ENCODE data around the gene SDK2.

SDK2 gene

DNA sequence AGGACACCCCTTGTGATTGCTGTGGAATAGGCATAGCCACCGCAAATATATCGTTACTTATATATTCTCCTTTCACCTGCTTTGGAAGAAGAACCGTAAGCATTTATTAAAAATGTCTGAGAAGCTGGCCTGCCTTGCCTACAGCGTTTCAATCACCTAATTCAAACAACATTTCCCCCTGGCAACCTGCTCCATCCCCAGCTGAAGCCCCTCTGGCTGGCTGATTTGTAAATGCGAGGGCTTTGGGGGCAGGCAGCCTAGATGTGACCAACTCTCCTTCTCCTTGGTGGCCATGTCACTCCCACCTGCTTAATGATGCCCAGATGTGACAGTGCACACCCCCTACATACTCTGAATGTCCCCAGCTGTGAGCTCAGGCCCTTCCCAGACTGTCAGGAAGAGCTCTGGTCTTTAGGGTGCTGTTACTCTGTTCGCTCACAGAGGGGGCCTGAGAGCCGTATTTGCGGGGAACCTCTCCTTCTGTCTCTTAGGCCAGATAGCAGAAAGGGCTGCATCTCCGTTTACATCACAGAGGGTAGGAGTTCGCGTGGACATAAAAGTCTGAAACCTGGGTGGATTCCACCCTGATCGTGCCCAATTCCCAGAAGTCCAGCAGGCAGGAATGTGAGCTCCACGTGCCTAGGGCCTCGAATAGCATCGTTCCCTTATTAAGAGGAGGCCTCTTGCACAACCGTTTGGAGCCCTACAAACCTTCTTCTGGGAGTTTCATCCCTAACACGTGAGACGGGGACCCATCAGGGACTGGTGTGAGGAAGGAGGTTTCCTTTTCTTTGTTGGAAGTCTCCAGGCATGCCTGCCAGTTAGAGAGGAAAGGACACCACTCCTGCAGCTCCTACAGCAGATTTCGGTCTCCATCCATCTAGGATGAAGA, 2.4 kb upstream of the SDK2 start:
- DNase-seq (ENCODE audit: extremely low read depth, low read depth), result no peak
- TF ChIP-seq, protein P1, sequence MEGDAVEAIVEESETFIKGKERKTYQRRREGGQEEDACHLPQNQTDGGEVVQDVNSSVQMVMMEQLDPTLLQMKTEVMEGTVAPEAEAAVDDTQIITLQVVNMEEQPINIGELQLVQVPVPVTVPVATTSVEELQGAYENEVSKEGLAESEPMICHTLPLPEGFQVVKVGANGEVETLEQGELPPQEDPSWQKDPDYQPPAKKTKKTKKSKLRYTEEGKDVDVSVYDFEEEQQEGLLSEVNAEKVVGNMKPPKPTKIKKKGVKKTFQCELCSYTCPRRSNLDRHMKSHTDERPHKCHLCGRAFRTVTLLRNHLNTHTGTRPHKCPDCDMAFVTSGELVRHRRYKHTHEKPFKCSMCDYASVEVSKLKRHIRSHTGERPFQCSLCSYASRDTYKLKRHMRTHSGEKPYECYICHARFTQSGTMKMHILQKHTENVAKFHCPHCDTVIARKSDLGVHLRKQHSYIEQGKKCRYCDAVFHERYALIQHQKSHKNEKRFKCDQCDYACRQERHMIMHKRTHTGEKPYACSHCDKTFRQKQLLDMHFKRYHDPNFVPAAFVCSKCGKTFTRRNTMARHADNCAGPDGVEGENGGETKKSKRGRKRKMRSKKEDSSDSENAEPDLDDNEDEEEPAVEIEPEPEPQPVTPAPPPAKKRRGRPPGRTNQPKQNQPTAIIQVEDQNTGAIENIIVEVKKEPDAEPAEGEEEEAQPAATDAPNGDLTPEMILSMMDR (IDR thresholded peaks at IDR 0.05; ENCODE audit: low read depth, low read length), result no peak

DNA sequence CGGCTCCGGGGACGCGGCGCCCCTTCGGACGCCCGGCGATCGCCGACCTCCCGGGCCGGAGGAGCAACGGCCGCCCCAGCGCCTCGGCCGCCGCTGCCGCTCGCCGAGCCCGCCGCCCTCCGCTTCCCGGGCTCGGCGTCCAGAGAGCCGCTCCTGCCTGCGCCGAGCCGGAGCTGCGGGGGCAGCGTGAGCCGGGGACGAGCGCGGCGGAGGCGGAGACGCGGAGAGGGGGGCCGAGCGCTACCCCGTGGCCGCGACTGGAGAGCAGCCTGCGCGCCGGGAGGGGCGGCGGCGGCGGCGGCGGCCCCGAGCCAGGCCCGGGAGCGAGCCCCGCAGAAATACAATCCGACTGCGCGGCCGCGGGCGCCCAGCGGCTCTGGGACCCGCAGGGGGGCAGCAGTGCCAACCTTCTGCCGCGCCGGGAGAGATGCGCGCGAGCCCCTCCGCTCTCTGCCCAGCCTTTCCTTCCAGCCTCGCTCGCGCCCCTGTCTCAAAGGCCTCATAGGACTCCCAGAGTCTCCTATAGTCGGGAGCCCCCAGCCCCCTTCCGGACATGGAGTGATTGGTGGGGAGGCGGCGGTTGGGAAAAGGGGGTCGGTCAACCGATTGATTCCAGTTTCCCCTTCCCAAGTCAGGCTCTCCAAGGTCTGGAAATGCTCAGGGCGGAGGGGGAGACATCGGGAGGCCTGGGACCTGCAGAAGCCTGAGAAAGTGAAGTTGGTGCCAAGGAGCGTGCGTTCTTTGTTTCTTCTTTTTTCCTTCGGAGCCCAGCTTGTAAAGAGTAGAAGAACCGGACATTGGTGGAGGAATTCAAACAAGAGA, 1.0 kb upstream of the SDK2 start:
- DNase-seq (ENCODE audit: extremely low read depth, low read depth), result no peak
- TF ChIP-seq, protein P1 (IDR thresholded peaks at IDR 0.05; ENCODE audit: low read depth, low read length), result no peak

- TF ChIP-seq, protein P1 (IDR thresholded peaks at IDR 0.05; ENCODE audit: low read depth, low read length), result no peak
- DNase-seq (ENCODE audit: extremely low read depth, low read depth), result no peak
Measured at GRCh38 chr17:73643852-73644144, 447 bp downstream of the SDK2 start.

- TF ChIP-seq, protein P1 (IDR thresholded peaks at IDR 0.05; ENCODE audit: low read depth, low read length), result no peak; the same call in 1 of the 2 replicates
- DNase-seq (ENCODE audit: extremely low read depth, low read depth), result no peak
Measured at GRCh38 chr17:73643001-73643851, 1.0 kb downstream of the SDK2 start.

- no peak for DNase-seq (ENCODE audit: extremely low read depth, low read depth)
- TF ChIP-seq, protein P1 (IDR thresholded peaks at IDR 0.05; ENCODE audit: low read depth, low read length), result no peak
Measured at GRCh38 chr17:73642659-73643000, 1.6 kb downstream of the SDK2 start.

- TF ChIP-seq, protein P1 (IDR thresholded peaks at IDR 0.05; ENCODE audit: low read depth, low read length), result no peak
- DNase-seq (ENCODE audit: extremely low read depth, low read depth), result no peak
Measured at GRCh38 chr17:73641826-73642600, 2.2 kb downstream of the SDK2 start.
